HepG2 (cell line): ENCODE results near the gene FBLN7. TPM values are rescaled to one million over a fixed set of nuclear protein-coding genes. Genes with fewer than 3 reads are reported as not detected.

ENCODE experiments used
- CENPX ChIP-seq: sonication (generic); formaldehyde crosslinking; IDR thresholded peaks from 2 replicates; pipeline ENCODE4 v1.9.0; 2021; ENCODE audit warnings: mild to moderate bottlenecking, missing genetic modification reagents, moderate library complexity
- GABPB1 ChIP-seq: IDR thresholded peaks from 2 replicates; pipeline ENCODE4 v1.6.1; 2016; ENCODE audit warnings: mild to moderate bottlenecking, missing genetic modification reagents, moderate library complexity, missing compliant biosample characterization
- HNF4G ChIP-seq, 2 experiments: sonication (generic) in 1 of 2; formaldehyde crosslinking in 1 of 2; IDR thresholded peaks; 2 replicates each; pipeline versions ENCODE4 v1.4.0 to v1.6.1; 2011 to 2020; ENCODE audit warnings: borderline replicate concordance in 2 of 2, low read depth in 2 of 2, mild to moderate bottlenecking in 2 of 2, low read length in 1 of 2, missing genetic modification reagents in 1 of 2, moderate library complexity in 1 of 2
- HOXA3 ChIP-seq: sonication (generic); formaldehyde crosslinking; IDR thresholded peaks from 2 replicates; pipeline ENCODE4 v1.5.0; 2020; ENCODE audit warnings: missing genetic modification reagents
- ISL2 ChIP-seq: sonication (generic); formaldehyde crosslinking; IDR thresholded peaks from 2 replicates; pipeline ENCODE4 v1.5.0; 2020; ENCODE audit warnings: missing genetic modification reagents
- KAT7 ChIP-seq: IDR thresholded peaks from 2 replicates; pipeline ENCODE4 v1.6.1; 2018; ENCODE audit warnings: borderline replicate concordance, missing compliant biosample characterization
- LCORL ChIP-seq, 2 experiments: fragments of 450-650 bp in 1 of 2; sonication (generic) in 1 of 2; formaldehyde crosslinking in 1 of 2; IDR thresholded peaks; 2 replicates each; pipeline versions ENCODE4 v1.5.0 to v1.6.1; 2017 to 2020; ENCODE audit warnings: antibody characterized with exemption in 1 of 2, missing genetic modification reagents in 1 of 2
- MBNL3 ChIP-seq: fragments of 250-450 bp; sonication (Bioruptor Pico); conservative IDR thresholded peaks from 2 replicates; pipeline ENCODE4 v1.8.0; 2022; ENCODE audit warnings: mild to moderate bottlenecking, inconsistent platforms
- MNT ChIP-seq: fragments of 450-650 bp; IDR thresholded peaks from 2 replicates; pipeline ENCODE4 v1.6.1; 2016
- MTA3 ChIP-seq: sonication (generic); formaldehyde crosslinking; IDR thresholded peaks from 2 replicates; pipeline ENCODE4 v1.4.0; 2020; ENCODE audit warnings: missing genetic modification reagents
- NCOR1 ChIP-seq: fragments of 200-600 bp; sonication (generic); IDR thresholded peaks from 2 replicates; pipeline ENCODE4 v1.7.0; 2017; ENCODE audit warnings: antibody characterized with exemption, low read length, borderline replicate concordance
- NFYB ChIP-seq: sonication (generic); formaldehyde crosslinking; IDR thresholded peaks from 2 replicates; pipeline ENCODE4 v1.4.0; 2020; ENCODE audit warnings: missing genetic modification reagents
- NRL ChIP-seq: sonication (generic); formaldehyde crosslinking; IDR thresholded peaks from 2 replicates; pipeline ENCODE4 v1.5.0; 2020; ENCODE audit warnings: missing genetic modification reagents, mild to moderate bottlenecking, moderate library complexity, borderline replicate concordance
- SP1 ChIP-seq, 2 experiments: fragments of 450-650 bp in 1 of 2; sonication (generic) in 1 of 2; formaldehyde crosslinking in 1 of 2; IDR thresholded peaks; 2 replicates each; pipeline versions ENCODE4 v1.4.0 to v1.6.1; 2016 to 2020; ENCODE audit warnings: missing genetic modification reagents in 1 of 2
- YEATS4 ChIP-seq: sonication (generic); formaldehyde crosslinking; IDR thresholded peaks from 2 replicates; pipeline ENCODE4 v1.4.0; 2020; ENCODE audit warnings: missing genetic modification reagents, borderline replicate concordance
- ZBTB20 ChIP-seq: sonication (generic); formaldehyde crosslinking; IDR thresholded peaks from 2 replicates; pipeline ENCODE4 v1.8.1; 2023; ENCODE audit warnings: missing genetic modification reagents, low read depth, mild to moderate bottlenecking, borderline replicate concordance
- ZNF20 ChIP-seq: sonication (generic); formaldehyde crosslinking; IDR thresholded peaks from 2 replicates; pipeline ENCODE4 v1.4.0; 2020; ENCODE audit warnings: mild to moderate bottlenecking, moderate library complexity, missing genetic modification reagents
- ZNF281 ChIP-seq: sonication (generic); formaldehyde crosslinking; IDR thresholded peaks from 2 replicates; pipeline ENCODE4 v1.4.0; 2020; ENCODE audit warnings: missing genetic modification reagents, borderline replicate concordance
- ZNF547 ChIP-seq: sonication (generic); formaldehyde crosslinking; IDR thresholded peaks from 2 replicates; pipeline ENCODE4 v1.5.1; 2020; ENCODE audit warnings: mild to moderate bottlenecking, missing genetic modification reagents
- ZNF746 ChIP-seq: sonication (generic); formaldehyde crosslinking; IDR thresholded peaks from 2 replicates; pipeline ENCODE4 v1.8.0; 2022; ENCODE audit warnings: mild to moderate bottlenecking, missing genetic modification reagents
- ZNF761 ChIP-seq: sonication (generic); formaldehyde crosslinking; conservative IDR thresholded peaks from 2 replicates; pipeline ENCODE4 v1.4.0; 2020; ENCODE audit warnings: mild to moderate bottlenecking, missing genetic modification reagents
- ZNF83 ChIP-seq: sonication (generic); formaldehyde crosslinking; IDR thresholded peaks from 2 replicates; pipeline ENCODE4 v1.4.0; 2020; ENCODE audit warnings: missing genetic modification reagents, mild to moderate bottlenecking, borderline replicate concordance
- ZNF891 ChIP-seq: sonication (generic); formaldehyde crosslinking; IDR thresholded peaks from 2 replicates; pipeline ENCODE4 v1.5.0; 2020; ENCODE audit warnings: mild to moderate bottlenecking, missing genetic modification reagents
- ZSCAN5A ChIP-seq: sonication (generic); formaldehyde crosslinking; IDR thresholded peaks from 2 replicates; pipeline ENCODE4 v1.8.0; 2022; ENCODE audit warnings: mild to moderate bottlenecking, missing genetic modification reagents, borderline replicate concordance
- polyA plus RNA-seq, 8 experiments: library from polyadenylated mRNA; depleted of rRNA in 3 of 8; stranded (reverse) in 7 of 8; unstranded in 1 of 8; fragments of >200 nt; fragmentation: Illumina TruSeq in 4 of 8; extraction: Trizol in 4 of 8; gene quantifications; 2 replicates each; pipeline versions ENCODE4 v1.2.1 to v1.2.3, GENCODE V29; 2011 to 2016; ENCODE audit warnings: low read depth in 4 of 8, missing spikeins in 1 of 8, mixed read lengths in 1 of 8; ENCODE audit not compliant: insufficient read depth in 1 of 8
- total RNA-seq, 5 experiments: library from RNA; depleted of rRNA; stranded (reverse); fragments of >200 nt; fragmentation: Illumina TruSeq; extraction: Trizol; gene quantifications; 2 replicates each; pipeline ENCODE4 v1.2.3, GENCODE V29; 2016; ENCODE audit warnings: low read depth in 1 of 5

The FBLN7 gene
- total and polyA plus RNA-seq, 2 of the 13 experiments (the other 11 are each of a cell fraction or from before 2014, with no cell fraction given) = 1.4 to 2.3 TPM

GRCh38 chr2:112137516-112138158, 548 bp upstream of the FBLN7 start (continued):
- no peak for TF ChIP-seq KAT7
- TF ChIP-seq ZNF746 (CRISPR knock-in tag) = no peak
- TF ChIP-seq LCORL (IDR thresholded peaks at IDR 0.05) = no peak
- no peak for TF ChIP-seq LCORL (CRISPR knock-in tag; IDR thresholded peaks at IDR 0.05)
- no peak for TF ChIP-seq NFYB (CRISPR knock-in tag)
- no peak for TF ChIP-seq ZNF281 (CRISPR knock-in tag)
- no peak for TF ChIP-seq ZNF20 (CRISPR knock-in tag)
- TF ChIP-seq CENPX = no peak
- TF ChIP-seq GABPB1 = no peak
- TF ChIP-seq ISL2 = no peak; the same call in 1 of the 2 replicates
- TF ChIP-seq ZBTB20 (CRISPR knock-in tag) = 0 out of 2 replicates have a peak, but pooled peaks have one; percentile 25
- no peak for TF ChIP-seq HNF4G (IDR thresholded peaks at IDR 0.05; ENCODE audit: borderline replicate concordance, low read depth, low read length)
- peak; percentile 19; the same call in 1 of the 2 replicates for TF ChIP-seq HNF4G (CRISPR knock-in tag; IDR thresholded peaks at IDR 0.05; ENCODE audit: borderline replicate concordance, low read depth)
- TF ChIP-seq SP1 (IDR thresholded peaks at IDR 0.05) = no peak
- TF ChIP-seq SP1 (CRISPR knock-in tag; IDR thresholded peaks at IDR 0.05) = no peak
- no peak for TF ChIP-seq MTA3 (CRISPR knock-in tag)
- 0 out of 2 replicates have a peak, but pooled peaks have one; percentile 11 for TF ChIP-seq ZSCAN5A
- 0 out of 2 replicates have a peak, but pooled peaks have one; percentile 66 for TF ChIP-seq NRL
- TF ChIP-seq NCOR1 = no peak
- TF ChIP-seq HOXA3 (CRISPR knock-in tag) = no peak
- no peak for TF ChIP-seq ZNF761 (CRISPR knock-in tag)
- TF ChIP-seq ZNF547 (CRISPR knock-in tag) = no peak
- no peak for TF ChIP-seq MNT
- TF ChIP-seq ZNF891 (CRISPR knock-in tag) = peak; percentile 31; the same call in 1 of the 2 replicates
- TF ChIP-seq MBNL3 = no peak
- TF ChIP-seq YEATS4 (CRISPR knock-in tag) = peak; percentile 65; the same call in 1 of the 2 replicates
- TF ChIP-seq ZNF83 (CRISPR knock-in tag) = no peak
